DMS53 treated with DMSO at 0.1 percent for 48 hours (cell line): Measurements from ENCODE around the gene SLC38A6.
"Not testable (repeated sequence)": the region's sequence is repeated elsewhere in the genome, so short reads cannot be mapped to it uniquely, and the experiment has no call there.

Source experiments
- DNase-seq: peaks from one replicate; lab custom pipeline; 2025; ENCODE audit not compliant: unreplicated experiment; lab: John Stamatoyannopoulos, UW

SLC38A6 gene

DNA sequence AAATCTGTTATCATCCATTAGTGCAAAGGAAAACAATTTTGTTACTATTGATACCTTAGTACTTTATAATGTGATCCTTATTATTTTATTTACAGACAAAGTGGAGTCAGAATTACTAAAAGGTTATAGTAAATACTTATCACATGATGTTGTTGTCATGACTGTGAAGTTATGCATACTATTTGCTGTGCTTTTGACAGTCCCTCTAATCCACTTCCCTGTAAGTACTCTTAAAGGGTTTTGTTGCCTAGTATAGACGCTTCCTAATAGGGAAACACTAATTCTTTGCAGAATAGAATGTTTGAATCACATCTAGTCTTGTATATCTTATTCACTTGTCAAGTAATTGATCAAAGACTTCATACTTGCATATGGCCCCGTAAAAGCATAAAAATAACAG, 69.4 kb downstream of the SLC38A6 start:
- no peak for DNase-seq

- no peak for DNase-seq
These were observed 70.0 kb downstream of the SLC38A6 start for GRCh38 chr14:61051051-61051450.

DNA sequence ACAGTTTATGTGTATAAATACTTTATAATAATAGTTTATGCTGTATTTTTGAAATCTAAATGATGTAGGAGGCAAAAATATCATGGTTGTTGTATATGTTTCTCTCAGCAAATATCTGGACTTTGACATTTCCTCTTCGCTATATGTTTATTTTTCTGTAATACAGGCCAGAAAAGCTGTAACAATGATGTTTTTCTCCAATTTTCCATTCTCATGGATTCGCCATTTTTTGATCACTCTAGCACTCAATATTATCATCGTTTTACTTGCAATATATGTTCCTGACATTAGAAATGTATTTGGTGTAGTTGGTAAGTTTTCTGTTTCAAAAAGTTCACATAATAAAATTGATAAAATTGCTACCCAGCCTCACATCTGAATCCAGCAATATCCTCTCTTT, 70.6 kb downstream of the SLC38A6 start:
- DNase-seq = no peak

- no peak for DNase-seq
These were observed 82.4 kb downstream of the SLC38A6 start for GRCh38 chr14:61063461-61063860.

DNA sequence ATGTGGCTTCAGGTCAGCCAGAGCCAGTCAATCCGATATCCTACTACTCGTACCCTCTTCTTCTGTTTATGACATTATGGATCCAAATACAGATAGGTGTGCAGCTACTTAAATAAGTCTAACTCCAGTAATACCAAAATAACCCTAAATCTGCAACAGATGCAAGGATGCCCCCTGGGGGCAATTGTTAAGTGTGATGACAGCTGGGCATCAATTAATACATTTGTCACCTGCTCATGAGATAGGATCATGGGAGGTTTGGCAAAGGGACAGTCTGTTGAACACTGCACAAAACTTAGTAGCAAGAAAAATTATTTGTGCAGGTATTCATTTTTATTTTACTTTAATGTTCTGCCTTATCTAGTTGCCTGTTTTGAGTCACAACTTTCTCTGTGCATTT, 83.2 kb downstream of the SLC38A6 start:
- DNase-seq = no peak

DNA sequence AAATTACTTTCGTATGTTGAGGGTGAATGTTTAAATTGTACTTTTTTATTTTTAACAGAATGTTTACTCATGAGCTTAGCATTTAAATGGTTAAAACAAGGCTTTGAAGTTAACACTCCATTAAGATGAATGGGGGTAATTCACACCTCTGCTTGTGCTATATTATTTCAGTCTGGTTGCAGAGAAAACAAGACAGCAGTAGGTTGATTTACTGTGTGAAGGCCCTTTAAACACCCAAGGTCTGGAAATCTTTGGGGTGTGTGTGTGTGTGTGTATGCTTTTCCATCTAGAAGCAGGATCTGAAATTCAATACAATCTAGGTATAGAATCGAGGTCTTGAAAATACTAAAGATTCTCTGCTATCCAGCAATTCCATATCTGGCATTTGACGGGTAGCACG, 83.8 kb downstream of the SLC38A6 start:
- DNase-seq = no peak

DNA sequence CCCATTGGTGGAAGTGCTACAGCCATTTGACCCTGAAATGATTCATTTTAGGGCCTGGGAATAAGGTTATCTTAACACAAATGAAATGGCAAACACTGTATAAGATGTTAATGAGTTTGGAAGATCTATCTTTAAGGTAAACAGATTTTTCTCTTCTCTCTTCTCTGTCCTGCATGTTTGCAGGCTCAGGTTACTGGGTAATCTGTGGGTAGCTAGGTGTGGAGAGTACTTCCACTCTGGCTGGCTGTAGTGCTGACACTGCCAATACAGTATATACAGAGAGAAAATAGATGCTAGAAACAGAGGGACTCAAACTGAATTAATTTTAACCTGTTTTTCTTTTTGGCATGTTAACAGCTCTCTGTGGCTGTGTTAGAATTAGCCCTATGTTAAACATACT, 84.6 kb downstream of the SLC38A6 start:
- peak; percentile 41 for DNase-seq

- not testable (repeated sequence) for DNase-seq
These were observed 91.4 kb downstream of the SLC38A6 start for GRCh38 chr14:61072442-61072841.

DNA sequence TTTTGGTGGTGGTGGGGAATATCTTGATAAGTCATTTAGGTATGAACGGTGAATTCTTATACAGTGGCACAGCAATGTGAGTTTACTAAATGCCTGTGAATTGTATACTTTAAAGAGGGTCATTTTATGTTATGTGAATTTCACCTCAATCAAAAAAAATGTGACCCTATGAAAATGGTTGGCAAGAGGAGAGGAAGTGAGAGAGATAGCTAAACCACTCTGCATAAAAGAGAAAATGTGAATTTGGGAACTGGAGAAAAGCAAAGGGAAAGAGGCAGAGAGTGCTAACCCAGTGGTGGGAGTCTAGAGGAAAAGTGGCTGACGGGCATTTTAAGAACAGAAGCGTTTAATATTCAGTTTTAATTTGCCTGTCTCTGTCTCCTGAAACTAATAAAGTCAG, 93.8 kb downstream of the SLC38A6 start:
- DNase-seq = no peak

DNA sequence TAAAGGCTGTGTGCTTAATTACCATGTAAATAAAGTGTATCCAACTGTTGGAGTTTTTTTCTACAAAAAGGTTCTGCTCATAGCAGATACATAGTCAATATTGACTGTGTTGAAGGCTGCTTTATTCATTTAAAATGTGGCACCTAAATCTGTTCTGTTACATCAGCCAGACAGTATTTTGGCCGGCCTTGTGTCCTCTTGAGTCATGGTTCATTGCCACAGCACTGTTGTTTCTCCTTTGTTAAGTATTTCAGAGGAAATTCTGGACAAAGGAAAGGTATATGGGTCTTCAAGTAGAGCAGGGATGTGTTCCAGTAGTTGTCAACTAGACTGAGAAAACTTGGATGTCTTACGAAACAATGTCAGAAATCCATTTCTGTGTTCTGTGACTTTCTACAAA, 95.5 kb downstream of the SLC38A6 start:
- peak; percentile 16 for DNase-seq

DNA sequence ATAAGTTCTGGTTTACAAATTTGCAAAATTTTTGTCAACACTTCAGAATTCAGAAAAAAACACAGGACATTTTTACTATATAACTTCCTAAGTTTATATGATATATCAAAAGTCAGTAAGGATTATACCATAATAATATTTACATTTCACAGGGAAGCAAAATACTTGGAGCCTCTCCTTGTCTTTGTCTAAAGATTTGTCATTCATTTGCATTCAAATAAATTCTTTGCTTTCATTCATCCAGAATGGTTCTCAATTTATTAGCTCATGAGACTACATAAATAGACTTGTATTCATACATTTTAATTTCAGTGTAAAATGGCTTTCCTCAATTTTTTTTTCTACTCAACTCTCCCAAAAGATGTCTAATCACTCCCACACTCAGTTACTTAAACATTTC, 96.4 kb downstream of the SLC38A6 start:
- no peak for DNase-seq

DNA sequence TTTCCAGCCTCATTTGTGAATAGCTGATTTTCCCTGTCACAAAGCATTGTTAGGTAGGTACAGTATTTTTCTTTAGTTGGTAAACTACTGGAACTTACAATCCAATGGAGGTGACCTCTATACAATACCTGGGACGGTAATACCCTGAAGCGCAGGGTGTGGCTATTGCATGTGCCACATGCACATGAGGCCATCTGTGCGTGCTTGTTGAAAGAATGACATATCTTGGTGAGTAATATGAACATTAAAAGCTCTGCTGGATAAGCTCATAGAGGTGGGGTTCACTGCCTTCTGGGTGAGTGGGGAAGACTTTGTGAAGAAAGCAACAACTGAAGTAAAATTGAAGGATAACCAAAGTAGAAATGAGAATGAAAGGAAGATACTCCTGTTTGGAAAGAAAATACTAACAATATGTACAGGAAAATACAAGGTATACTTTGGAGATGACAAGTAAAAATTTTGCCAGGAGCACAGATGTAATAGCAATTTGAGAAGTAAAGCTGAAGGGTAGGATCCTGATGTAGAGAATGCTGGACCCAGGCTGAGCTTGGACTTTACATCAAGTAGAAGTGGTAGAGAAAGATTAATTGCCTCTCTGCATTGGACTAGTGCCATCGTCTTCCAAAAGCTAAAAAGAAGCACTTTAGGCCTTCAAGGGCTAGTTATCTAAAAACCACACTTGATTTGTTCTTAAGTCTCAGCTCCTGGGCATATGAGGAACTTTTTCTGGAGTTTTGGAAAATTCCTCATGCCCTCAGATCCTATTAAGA, 97.1 kb downstream of the SLC38A6 start:
- no peak for DNase-seq

- DNase-seq = no peak
These were observed 99.6 kb downstream of the SLC38A6 start for GRCh38 chr14:61080591-61081010.

DNA sequence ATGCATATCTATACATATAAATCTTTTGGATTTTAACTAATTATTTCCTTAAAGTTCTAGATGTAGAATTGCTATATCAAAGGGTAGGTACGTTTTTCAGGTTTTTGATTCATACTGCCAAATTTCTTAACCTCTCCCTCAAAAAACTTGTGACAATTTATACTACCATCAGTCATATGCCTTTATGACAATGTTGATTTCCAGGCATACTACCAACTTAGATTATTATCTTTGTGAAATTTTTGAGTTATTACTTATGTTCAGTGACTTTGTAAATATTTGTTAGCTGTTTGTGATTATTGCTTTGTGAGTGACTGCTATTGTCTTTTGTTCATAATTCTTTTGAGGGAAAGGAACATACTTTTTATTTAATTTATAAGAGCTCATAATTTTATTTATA, 107.0 kb downstream of the SLC38A6 start:
- no peak for DNase-seq

- DNase-seq = no peak
These were observed 108.2 kb downstream of the SLC38A6 start for GRCh38 chr14:61089126-61089750.

- DNase-seq = no peak
These were observed 109.6 kb downstream of the SLC38A6 start for GRCh38 chr14:61090432-61091216.

GRCh38 chr14:61091657-61092273, 110.7 kb downstream of the SLC38A6 start:
- no peak for DNase-seq

GRCh38 chr14:61098096-61098495, 117.1 kb downstream of the SLC38A6 start:
- DNase-seq = not testable (repeated sequence)

DNA sequence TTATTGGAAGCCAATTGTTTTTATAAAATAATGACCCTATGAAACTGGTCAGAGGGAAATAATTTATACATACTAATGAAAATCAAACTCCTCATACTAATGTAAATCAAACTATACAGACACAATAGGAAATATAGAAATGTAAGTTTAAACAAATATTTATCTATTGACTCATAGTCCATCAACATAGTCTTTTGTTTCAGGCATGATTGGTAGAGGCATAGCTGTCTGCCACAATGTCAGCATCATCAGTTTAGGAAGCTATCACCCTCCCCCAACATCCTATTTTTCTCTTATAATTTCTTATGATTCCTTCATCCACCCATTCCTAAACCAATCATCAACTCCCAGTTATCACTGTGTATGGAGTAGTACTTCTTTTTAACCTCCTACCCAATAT, 117.7 kb downstream of the SLC38A6 start:
- DNase-seq = no peak

DNA sequence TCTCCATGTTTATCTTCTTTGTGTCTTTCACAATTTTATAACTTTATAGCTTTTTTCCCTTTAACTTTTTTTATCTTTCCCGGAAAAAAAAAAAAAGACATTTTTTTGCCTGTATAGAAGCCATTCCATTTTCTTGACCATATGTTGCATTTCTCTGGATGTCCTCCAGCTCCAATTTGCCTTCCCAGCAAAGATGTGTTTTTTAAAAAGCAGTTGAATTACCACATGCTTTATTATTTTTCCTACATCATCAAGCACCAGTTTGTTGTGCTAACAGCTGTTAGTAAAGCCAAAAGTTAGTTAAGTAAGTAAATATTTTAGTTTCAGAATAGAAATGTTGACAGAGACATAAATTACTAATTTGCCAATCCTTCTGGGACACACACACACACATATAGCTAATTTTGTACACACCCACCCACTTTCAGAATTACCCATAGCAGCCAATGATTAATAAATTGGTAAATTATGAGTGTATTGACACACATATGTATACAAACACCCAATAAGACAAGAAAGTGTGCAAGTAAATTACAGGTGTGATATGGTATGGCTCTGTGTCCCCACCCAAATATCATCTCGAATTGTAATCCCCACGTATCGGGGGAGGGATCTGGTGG, 118.3 kb downstream of the SLC38A6 start:
- DNase-seq = no peak
